HPDE6-E6E7 (cell line): ENCODE results near the gene POFUT1.
A peak's percentile ranks its signal among the peaks of the same experiment; 100 is the strongest.
"Not testable (repeated sequence)": the region's sequence is repeated elsewhere in the genome, so short reads cannot be mapped to it uniquely, and the experiment has no call there.

Experiments
- DNase-seq: peaks from one replicate; pipeline ENCODE4 v3.0.0; 2011; ENCODE audit warnings: missing footprints; ENCODE audit errors: extremely low spot score

The POFUT1 gene

DNA sequence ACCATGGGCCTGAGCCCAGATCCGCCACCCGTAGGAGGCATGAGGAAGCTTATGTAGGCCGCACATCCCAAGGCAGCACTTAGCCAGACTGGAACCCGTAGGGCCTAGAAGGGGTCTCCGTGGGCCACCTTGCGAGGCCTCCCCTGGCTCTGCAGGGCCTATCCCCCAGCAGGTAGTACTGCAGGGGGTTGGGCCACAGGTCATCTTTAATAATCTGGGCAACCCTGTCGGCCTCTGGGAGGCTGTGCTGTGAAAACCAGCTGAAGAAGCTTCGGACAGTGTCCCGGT lies 18.6 kb upstream of the POFUT1 start:
- DNase-seq, result no peak

DNA sequence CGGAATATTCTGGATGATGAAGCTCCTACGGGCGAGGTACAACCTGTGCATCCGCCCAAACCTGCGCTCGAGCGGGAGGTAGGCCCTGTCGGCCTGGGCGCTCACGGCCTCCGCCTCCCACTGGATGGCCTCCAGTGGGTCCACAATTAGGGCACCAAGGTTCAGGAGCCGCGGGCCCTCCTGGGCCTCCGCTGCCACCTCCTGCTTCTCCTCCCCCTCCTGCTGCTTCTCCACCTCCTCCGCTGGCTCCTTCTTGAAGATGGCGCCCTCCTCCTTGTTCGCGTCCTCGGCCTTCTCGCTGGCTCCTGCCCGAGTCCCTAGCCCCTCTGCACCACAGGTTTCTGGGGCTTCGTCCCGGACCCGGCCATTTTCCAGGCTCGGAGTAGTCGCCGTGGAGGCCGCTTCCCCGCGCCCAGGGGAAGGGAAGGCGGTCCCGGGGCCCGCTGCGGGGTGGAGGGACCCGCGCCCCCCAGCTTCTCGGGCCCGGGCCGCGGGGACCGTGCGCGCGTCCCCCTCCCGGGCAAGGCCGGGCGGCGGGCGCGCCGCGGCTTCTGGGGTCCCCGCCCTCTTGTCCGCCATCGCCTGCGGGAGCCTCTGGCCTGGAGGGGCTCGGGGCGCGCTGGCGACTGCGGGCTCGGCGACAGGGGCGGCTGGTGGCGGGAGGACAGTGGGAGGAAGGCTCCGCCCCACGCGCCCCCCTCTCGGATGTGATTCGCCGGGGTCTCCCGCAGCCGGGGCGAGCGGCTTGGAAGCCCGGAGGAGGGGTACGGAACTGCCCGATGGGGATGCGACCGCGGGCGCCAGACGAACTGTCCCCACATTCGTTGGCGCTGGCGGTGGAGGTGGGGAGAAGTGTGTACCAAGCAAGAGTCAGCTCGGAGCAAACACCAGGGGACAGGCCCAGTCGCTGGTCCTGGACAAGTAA lies 17.7 kb upstream of the POFUT1 start:
- DNase-seq, result no peak

DNA sequence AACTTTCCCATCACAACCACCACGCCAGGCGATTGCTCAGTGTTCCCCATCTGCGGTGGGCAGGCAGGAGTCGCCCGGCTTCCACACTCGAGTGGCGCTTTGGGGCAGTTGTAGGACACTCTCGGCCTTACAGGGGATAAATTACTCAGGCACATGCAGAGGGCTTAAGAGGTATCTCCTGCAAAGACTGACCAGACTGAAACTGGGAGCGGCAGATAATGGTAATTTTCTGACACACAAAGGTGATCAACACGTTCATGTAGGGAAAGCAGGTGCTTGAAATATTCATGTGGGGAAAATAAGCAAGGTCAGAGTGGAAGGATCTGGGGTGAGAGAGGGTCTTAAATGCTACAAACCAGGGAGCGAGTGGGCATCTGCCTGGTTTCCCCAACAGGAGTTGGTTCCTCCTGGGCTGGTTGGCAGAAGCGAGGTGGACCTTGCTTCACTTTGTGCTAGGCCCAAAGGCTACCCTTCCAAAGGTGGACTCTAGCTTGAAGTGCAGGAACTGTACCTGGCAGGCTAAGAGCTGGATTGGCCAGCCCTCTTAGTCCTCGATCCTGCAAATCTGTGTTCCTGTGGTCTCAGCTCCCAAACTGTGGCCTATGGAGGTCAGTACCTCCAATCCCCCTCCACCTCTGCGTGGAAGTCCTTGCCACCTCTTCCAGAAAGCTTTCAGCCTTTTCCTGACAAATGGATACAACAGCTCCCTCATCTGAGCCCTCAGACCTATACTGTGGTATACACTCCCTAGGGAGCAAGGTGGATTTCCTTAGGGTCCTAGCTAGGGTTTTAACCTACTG lies 16.9 kb upstream of the POFUT1 start:
- no peak for DNase-seq

DNA sequence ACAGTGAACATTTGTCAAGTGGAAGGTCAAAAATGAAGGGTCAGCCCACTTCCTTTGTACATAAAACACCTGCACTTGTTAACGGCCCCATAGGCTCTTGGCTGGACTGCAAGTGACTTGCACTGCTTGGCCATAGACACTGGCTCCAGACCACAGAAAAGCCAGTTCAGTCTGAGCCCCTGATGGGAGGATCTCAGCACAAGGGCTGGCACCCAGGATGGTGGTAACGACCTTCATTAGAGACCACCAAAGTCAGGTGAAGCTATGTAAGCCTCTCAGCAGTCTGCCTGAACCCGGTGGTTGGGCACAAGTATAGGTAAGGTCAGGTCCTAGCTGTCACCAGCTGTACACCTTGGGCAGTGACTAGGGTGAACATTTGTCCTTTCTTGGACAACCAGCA lies 16.3 kb upstream of the POFUT1 start:
- DNase-seq, result no peak

DNA sequence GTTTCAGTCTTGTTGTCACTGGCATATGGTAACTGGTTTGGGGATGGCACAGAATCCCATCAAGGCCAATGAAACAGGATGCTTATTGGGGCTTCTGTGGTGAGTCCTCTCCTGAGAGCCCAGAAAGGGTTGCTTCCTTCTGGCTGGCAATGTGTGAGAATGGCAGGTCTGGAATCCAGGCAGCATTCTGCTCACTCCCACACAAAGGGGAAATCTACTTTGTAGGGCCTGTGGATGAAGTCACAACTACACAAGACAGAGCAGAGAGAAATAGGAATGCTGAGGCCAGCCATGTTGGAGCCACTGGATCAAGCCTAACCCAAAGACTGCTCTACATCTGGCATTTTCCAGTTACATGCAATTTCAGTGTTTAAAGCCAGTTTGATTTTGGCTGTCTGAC lies 15.8 kb upstream of the POFUT1 start:
- DNase-seq, result no peak

DNA sequence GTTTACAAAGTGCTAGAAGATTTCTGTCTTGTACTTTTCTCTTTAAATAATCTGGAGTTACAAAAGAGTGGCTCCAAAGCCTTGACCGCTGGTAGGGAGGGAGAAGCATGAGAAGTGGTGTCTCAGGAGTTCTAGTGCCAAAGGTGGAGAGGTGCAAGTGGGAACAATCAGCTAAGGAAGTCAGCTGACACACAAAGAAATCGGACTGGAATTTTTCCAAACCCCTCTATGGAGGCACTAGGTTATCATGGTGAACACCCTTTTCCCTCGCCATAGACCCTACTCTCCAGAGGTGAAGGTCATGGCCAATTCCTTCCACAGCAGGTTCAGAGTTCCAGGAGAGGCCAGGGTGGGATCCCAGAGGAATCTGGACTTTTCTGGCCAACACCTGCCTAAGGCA lies 15.0 kb upstream of the POFUT1 start:
- no peak for DNase-seq

DNA sequence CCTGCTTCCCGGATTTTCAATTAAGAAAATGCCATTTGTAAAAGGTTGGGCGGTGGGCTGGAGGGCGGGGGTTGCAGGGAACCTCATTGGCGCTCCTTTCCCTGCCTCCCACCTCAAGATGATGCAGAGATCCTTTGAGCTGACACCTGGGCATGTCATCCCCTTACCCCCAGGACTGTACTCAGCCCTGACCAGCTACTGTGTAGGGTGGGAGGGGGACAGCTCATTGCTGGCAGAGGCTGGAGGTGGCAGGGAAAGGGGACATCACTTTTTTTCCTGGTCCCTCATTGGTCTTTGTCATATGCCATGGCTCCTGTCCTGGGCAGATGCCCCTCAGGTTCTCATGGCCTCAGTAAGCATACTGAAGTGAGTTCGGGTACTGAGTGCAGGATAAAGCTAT lies 14.3 kb upstream of the POFUT1 start:
- not testable (repeated sequence) for DNase-seq

DNA sequence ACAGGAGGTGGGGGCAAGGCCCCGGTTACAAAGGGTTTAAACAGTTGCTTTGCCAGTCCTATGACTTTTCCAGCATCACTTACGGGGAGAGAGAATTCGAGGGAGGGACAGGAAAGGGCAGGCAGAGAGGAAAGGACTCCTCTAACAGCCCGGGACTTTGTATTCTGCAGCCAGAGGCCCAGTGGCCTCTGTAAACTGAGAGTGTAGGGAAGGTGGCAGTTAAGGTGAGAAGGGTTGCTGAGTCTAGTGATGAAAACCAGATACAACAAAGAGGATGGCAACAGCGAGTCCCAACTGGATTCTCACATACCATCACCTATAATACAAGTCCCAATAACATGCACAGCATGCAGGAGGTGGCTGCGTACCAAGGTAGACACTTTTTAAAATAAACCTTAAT lies 13.7 kb upstream of the POFUT1 start:
- no peak for DNase-seq

DNA sequence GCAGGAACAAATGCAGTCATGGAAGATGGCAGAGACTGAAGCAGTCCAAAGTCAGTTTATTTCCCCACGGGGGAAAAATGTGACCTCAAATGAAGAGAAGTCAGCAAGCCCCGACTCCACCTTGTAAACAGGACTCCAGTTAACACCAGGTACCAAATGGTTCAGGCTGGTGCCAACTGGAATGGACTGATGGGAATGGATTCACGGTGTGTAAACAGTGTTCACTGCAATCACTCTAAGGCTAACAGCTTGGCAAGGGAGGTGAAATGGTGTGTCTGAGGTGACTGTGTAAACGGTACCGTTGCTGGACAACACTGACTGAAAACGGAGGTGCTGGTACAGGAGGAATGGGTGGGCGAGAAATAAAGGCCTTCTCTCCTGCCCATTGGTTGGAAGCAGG lies 12.1 kb upstream of the POFUT1 start:
- DNase-seq, result no peak

DNA sequence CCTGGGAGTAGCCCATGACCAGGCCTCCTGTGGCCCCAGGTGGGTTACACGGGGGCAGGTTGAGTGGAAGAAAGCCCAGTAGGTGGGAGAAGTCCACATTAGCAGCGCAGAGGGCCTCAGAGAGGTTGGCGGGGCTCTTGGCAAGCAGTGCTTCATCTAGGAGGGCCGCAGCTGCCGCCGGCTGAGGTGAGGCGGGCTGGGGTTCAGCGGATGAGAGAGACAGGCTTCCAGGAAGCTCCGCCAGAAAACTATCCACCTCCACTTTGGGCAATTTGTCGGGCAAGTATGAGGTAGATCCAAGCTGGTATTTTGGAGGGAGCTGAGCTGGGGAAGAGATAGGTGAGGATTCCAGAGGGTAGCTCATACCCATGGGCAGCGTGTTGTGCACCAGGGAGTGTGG lies 11.1 kb upstream of the POFUT1 start:
- not testable (repeated sequence) for DNase-seq

DNA sequence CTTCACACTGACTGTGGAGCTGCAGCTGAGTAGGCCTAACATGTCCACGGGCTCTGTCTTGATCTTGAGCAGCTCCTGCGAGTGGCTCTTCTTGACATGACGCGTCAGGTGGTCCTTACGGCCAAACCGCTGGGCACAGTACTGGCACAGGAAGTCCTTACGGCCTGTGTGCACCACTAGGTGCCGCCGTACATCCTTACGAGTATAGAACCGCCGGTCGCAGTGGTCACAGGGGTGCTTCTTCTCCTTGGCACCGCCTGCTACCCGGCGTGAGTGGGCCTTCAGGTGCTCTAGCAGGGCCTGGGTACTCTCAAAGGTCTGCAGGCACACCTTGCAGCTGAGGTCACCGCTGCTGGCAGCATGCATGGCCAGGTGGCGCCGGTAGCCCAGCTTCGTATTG lies 10.5 kb upstream of the POFUT1 start:
- not testable (repeated sequence) for DNase-seq

DNA sequence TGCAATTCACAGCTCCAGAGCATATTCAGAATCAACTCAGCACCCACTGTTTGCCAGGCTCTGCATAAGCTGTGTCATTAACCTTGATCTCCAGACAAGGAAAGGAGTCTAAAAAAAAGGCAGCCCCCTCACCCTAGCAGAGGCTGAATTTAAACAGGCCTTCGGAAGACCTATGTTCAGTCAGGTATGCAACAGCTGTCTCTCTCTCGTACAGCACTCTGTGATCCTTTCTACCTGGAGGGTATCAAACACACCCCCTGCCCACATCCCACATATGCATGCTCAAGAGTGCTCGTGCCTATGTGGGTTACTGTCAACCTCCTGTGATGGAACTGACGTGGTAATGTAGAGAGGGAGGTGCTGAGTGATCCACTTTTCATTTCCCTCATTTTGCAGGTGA lies 8.7 kb upstream of the POFUT1 start:
- DNase-seq, result no peak

DNA sequence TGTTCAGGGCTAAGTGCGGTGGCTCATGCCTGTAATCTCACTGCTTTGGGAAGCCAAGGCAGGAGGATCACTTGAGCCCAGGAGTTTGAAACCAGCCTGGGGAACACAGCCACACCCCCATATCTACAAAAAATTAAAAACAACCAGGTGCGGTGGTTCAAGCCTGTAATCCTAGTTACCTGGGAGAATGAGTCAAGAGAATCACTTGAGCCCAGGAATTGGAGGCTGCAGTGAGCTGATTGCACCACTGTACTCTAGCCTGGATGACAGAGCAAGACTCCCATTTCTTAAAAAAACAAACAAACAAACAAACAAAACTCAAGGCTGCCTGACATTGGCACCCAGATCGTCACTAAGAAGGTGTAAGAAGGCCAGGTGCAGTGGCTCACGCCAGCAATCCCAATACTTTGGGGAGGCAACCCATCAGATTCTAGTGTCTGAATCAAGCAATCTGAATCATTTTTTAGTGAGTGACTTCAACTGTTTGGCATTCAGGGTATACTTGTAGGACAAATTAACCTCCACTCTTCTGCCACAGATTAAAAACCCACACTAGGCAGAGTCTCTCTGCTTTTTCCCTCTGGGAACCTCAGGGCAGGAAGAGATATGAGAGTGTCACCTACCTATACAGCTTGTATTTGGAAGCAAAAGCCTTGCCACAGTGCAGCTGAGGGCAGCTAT lies 6.2 kb upstream of the POFUT1 start:
- DNase-seq, result no peak

DNA sequence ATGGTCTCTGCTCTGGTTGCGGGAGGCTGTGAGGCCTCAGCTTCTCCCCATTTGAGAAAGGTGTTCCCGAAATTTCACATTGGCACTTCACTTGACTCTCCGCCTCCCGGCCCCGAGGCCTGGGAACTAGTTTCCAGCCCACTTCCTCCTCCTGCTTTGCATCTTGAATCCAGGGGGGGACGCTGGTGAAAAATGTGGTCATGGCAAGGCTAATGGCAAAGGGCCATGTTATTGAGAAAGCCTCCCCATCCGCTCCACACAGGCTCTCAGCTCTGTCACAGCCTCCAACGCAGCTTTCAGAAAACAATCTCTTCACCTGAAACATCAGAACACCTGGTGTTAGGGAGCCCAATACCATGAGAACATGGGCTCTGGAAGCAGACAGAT lies 5.7 kb upstream of the POFUT1 start:
- DNase-seq, result no peak

DNA sequence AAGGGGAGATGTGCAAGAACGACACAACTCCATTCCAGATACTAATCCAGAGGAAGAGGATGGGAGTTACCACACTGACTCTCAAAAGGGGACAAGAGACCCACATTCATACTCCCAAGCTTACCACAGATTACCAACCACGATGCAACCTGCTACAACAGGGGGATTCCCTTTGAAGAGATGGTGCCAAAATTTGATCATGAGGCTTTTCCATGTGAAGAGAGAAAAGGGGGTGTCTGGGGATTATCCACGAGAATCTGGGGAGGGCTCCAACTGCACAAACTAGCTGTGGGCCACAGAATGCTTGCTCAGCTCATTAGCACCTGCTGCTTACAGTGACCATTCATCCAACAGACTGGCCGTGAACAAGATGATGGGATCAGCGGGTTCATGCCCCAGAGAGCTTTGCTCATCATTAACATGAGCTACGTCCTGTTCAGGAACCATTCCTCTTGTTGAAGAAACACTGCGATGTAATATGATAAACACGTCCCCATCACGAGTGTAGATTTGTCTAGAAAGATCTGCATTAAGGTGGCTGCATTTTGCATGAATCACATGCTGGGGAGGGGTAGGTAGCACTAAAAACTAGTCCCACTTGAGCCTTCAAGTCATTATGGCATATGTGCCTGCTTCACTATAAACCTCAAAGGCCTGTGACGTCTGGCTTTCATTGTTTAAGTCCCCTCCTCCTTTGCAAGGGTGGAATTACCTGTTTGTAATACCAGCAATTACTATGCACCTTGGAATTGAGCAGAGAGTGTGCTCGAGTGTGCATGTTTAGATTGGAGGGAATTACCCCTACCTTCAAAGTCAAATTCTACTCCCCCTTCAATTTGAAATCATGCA lies 4.1 kb upstream of the POFUT1 start:
- peak; percentile 90 for DNase-seq

DNA sequence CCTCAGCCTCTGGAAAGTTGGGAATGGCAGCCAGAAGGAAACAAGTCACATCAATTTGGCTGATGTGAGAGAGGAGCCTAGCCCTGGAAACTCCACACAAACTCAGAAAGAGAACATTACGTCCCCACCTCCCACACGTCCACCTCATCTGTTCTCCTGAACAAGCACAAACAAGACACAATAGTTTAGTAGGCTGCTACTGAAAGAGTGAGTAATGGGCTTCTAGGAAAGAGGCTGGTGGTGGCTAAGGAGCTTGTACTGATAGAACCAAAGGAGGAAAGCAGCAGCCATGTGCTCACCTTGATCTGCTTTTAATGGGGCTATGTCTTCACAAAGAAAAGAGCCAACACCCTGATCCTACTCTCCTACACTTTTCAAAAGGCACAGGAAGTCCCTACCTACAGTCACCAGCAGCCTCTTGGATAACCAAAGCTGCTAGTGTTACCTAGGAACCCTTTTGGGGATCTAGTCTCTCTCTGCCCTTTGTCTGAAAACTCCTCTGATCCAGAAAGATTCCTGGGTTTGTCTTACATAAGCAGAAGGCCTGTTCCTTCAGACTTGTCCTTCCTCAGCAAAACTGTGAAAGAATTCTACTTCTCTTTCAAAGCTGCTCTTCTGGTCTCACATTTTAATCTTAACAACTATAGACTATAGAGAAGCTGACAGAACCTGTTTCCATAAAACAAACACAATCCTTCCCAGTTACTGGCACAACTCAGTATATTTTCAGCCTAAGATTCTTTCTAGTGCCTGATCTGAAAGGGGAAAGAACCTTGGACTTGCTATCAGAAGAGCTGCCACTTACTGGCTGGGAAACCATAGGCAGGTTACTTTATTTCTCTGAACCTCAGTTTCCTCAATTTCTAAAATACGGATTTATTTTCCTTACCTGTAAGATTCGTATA lies 3.2 kb upstream of the POFUT1 start:
- DNase-seq, result peak; percentile 86

DNA sequence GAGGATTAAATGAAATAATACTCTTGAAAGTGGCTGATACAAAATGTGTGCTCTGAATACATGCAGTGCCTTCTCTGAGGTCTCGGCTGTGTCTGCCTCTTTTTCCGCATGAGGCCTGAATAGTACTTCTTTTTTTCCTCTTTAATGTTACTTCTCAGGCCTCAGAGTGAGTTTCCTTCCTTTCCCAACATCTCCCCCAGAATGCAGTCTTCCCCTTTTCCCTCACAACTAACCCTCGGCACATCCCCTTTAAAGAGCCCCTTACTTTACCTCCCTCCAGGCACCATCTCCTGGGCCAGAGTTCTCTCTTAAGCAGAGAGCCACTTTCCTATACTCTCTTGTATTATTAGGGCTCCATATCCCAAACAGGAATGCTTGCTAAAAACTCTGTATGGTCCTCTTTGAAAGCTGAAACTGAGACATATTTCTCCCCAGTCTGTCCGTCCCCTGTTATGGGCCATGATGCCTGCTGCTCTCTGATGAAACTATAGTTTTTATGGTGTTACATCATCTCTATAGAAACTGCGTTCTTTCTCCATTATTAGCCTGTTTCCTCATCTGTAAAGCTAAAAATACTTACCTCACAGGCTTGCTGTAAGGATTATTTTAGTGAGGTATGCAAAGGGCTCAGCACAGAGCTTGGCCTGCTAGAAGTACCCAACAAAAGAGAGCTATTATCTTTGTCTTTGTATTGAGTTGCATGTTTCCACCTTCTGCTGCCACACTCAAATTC lies 2.4 kb upstream of the POFUT1 start:
- DNase-seq, result no peak

DNA sequence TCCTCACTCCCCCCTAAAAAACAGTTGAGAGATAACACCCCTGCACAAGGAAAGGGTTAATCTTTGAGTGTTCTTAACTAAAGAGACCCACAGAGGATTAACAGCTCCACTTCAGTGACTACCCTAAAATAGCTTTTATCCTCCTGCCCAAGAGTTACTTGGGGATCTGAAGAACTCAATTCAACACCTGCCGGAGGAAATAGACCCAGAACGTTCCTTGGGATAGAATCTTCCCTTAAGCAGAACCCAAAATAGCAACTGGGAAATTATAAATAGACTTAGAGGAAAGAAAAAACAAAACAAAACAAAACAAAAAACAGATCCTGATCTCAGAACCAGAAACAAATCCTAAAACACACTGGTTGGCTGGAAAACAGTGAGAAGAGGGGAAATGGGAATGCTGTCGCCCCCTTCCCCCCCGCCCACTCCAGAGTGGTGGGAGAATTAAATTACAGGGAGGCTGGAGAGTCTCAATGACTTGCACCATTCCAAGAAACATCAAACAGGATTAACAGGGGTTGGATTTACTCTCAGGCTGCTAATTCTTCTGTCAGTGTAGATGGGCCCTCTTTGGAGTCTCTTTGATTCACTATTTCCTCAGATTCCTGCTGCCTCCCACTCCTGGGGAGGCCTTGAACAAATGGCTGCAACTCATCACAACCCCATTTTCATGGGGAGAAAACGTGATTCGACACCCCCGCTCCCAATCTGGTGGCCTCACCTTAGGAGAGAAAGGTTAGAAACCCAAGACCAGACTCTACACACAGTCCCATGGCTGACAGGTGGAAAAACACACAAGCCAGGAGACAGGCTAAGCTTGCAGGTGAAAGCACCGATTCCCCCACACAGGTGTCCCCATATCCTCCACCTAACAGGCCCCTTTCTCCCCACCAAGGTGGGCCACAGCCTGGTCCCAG lies 1.6 kb upstream of the POFUT1 start:
- DNase-seq, result no peak
